K562 (cell line): ENCODE results near the gene HSPH1. TPM values are rescaled to one million over a fixed set of nuclear protein-coding genes. Genes with fewer than 3 reads are reported as not detected.
A peak's percentile ranks its signal among the peaks of the same experiment; 100 is the strongest.

Experiments
- BRCA1 ChIP-seq, 2 experiments: fragments of 450-650 bp in 1 of 2; sonication (generic) in 1 of 2; formaldehyde crosslinking in 1 of 2; IDR thresholded peaks; 2 replicates each; pipeline versions ENCODE4 v1.5.0 to v1.6.1; 2017 to 2020; ENCODE audit warnings: mild to moderate bottlenecking in 1 of 2, missing genetic modification reagents in 1 of 2
- FOXA3 ChIP-seq, 2 experiments: fragments of 450-650 bp in 1 of 2; sonication (generic) in 1 of 2; formaldehyde crosslinking; IDR thresholded peaks in 1 of 2; conservative IDR thresholded peaks in 1 of 2; 2 replicates each; pipeline versions ENCODE4 v1.4.0 to v1.8.0; 2020 to 2022; ENCODE audit warnings: mild to moderate bottlenecking in 2 of 2, missing genetic modification reagents in 1 of 2
- KDM4B ChIP-seq, 2 experiments: fragments of 450-650 bp in 1 of 2; sonication (generic) in 1 of 2; IDR thresholded peaks; 2 replicates each; pipeline ENCODE4 v1.6.1; 2016 to 2017; ENCODE audit warnings: borderline replicate concordance in 2 of 2, antibody characterized with exemption in 1 of 2, low read depth in 1 of 2, mild to moderate bottlenecking in 1 of 2
- MCM5 ChIP-seq: fragments of 450-650 bp; IDR thresholded peaks from 2 replicates; pipeline ENCODE4 v1.6.1; 2016; ENCODE audit warnings: low read depth
- MTF1 ChIP-seq: fragments of 250-450 bp; sonication (Bioruptor Pico); IDR thresholded peaks from 2 replicates; pipeline ENCODE4 v1.9.0; 2021; ENCODE audit warnings: moderate library complexity, mild to moderate bottlenecking, inconsistent platforms, borderline replicate concordance
- NUFIP1 ChIP-seq: fragments of 450-650 bp; IDR thresholded peaks from 2 replicates; pipeline ENCODE4 v1.6.1; 2018; ENCODE audit not compliant: partially characterized antibody
- POLR2A ChIP-seq: fragments of 450-650 bp; conservative IDR thresholded peaks from 2 replicates; pipeline ENCODE4 v1.6.1; 2016
- SP2 ChIP-seq: IDR thresholded peaks from 2 replicates; pipeline ENCODE4 v1.6.1; 2011; ENCODE audit warnings: mild to moderate bottlenecking, low read depth, low read length, moderate library complexity; ENCODE audit not compliant: poor library complexity, severe bottlenecking; ENCODE audit errors: extremely low read depth
- SREBF2 ChIP-seq: sonication (generic); formaldehyde crosslinking; IDR thresholded peaks from 2 replicates; pipeline ENCODE4 v1.4.0; 2020; ENCODE audit warnings: mild to moderate bottlenecking, missing genetic modification reagents
- SRSF7 ChIP-seq: fragments of 200-400 bp; formaldehyde crosslinking; optimal IDR thresholded peaks from 2 replicates; pipeline ENCODE3; 2017; ENCODE audit warnings: mild to moderate bottlenecking, low read depth, low read length
- TAF15 ChIP-seq: fragments of 200-400 bp; formaldehyde crosslinking; IDR thresholded peaks from 2 replicates; pipeline ENCODE4 v1.6.1; 2017; ENCODE audit warnings: mild to moderate bottlenecking, low read depth, low read length, moderate library complexity
- ZNF217 ChIP-seq: sonication (generic); formaldehyde crosslinking; IDR thresholded peaks from 2 replicates; pipeline ENCODE4 v1.8.0; 2022; ENCODE audit warnings: mild to moderate bottlenecking, missing genetic modification reagents
- ZNF232 ChIP-seq: sonication (generic); formaldehyde crosslinking; IDR thresholded peaks from 2 replicates; pipeline ENCODE4 v1.8.0; 2022; ENCODE audit warnings: mild to moderate bottlenecking, missing genetic modification reagents
- ZNF561 ChIP-seq: fragments of 450-650 bp; formaldehyde crosslinking; conservative IDR thresholded peaks from 2 replicates; pipeline ENCODE4 v1.4.0; 2020; ENCODE audit warnings: mild to moderate bottlenecking, moderate library complexity
- ZNF830 ChIP-seq: fragments of 250-450 bp; sonication (Bioruptor Pico); IDR thresholded peaks from 2 replicates; pipeline ENCODE4 v1.5.0; 2021; ENCODE audit warnings: mild to moderate bottlenecking
- polyA plus RNA-seq, 8 experiments: library from polyadenylated mRNA; depleted of rRNA in 4 of 8; stranded (reverse) in 5 of 8; unstranded in 3 of 8; fragments of >200 nt; fragmentation: Nextera tagmentation in 2 of 8; fragmentation: Illumina TruSeq in 1 of 8; extraction: Ambion mirVana in 2 of 8; extraction: Trizol in 1 of 8; gene quantifications; 2 replicates each; pipeline versions ENCODE4 v1.2.1 to v1.2.3, GENCODE V29; 2011 to 2014; ENCODE audit warnings: inconsistent platforms in 1 of 8, missing spikeins in 1 of 8
- total RNA-seq, 7 experiments: library from RNA; depleted of rRNA in 6 of 7; stranded (reverse); fragments of >200 nt in 6 of 7; fragmentation: Illumina TruSeq in 2 of 7; extraction: Trizol in 2 of 7; gene quantifications; 2 replicates each; pipeline versions ENCODE4 v1.2.1 to v1.2.3, GENCODE V29; 2011 to 2021; ENCODE audit warnings: low replicate concordance in 1 of 7
- TF ChIP-seq, protein P1 (sequence below): fragments of 250-450 bp; sonication (Bioruptor Pico); IDR thresholded peaks from 2 replicates; pipeline ENCODE4 v1.4.0; 2020
- TF ChIP-seq, protein P2 (sequence below): sonication (generic); formaldehyde crosslinking; IDR thresholded peaks from 2 replicates; pipeline ENCODE4 v1.9.0; 2022; ENCODE audit warnings: mild to moderate bottlenecking, missing genetic modification reagents
- TF ChIP-seq, protein P3 (sequence below): sonication (generic); IDR thresholded peaks from 2 replicates; pipeline ENCODE4 v1.6.1; 2016
- TF ChIP-seq, protein P4 (sequence below): fragments of 250-450 bp; sonication (Bioruptor Pico); IDR thresholded peaks from 2 replicates; pipeline ENCODE4 v1.8.0; 2022; ENCODE audit warnings: inconsistent platforms

HSPH1 gene
- total and polyA plus RNA-seq, 9 of the 15 experiments (the other 6 are each of a cell fraction or from before 2014, with no cell fraction given): 34.6 to 104 (median 64.7) TPM

DNA sequence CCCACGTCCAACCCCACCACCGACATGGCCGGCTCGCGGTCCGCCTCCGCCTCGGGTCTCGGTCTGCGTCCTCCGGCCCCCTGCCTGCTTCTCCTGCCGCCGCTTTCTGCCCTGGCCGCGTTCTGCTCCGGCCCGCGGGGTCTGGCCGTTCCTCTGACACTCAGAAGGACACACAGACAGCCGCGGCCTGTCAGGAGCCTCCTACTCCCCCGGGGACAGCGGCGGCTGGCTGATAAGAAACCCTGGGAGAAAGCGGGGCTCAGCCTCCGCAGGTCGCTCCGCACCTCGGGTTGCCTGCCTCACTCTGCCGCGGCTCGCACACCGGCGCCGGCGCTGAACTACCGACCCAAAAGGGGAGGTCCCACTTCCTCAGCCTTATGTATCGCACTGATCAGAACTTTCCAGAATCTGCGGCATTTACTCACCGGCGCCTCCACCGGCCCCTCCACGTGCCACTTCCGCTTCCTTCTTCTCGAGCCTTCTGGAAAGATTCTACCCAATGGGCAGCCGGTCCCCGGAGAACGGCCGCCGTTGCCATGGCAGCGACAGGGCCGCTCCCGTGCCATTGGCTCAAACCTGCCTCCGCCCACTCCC is at the start of gene HSPH1 (continued):
- TF ChIP-seq, protein P1, sequence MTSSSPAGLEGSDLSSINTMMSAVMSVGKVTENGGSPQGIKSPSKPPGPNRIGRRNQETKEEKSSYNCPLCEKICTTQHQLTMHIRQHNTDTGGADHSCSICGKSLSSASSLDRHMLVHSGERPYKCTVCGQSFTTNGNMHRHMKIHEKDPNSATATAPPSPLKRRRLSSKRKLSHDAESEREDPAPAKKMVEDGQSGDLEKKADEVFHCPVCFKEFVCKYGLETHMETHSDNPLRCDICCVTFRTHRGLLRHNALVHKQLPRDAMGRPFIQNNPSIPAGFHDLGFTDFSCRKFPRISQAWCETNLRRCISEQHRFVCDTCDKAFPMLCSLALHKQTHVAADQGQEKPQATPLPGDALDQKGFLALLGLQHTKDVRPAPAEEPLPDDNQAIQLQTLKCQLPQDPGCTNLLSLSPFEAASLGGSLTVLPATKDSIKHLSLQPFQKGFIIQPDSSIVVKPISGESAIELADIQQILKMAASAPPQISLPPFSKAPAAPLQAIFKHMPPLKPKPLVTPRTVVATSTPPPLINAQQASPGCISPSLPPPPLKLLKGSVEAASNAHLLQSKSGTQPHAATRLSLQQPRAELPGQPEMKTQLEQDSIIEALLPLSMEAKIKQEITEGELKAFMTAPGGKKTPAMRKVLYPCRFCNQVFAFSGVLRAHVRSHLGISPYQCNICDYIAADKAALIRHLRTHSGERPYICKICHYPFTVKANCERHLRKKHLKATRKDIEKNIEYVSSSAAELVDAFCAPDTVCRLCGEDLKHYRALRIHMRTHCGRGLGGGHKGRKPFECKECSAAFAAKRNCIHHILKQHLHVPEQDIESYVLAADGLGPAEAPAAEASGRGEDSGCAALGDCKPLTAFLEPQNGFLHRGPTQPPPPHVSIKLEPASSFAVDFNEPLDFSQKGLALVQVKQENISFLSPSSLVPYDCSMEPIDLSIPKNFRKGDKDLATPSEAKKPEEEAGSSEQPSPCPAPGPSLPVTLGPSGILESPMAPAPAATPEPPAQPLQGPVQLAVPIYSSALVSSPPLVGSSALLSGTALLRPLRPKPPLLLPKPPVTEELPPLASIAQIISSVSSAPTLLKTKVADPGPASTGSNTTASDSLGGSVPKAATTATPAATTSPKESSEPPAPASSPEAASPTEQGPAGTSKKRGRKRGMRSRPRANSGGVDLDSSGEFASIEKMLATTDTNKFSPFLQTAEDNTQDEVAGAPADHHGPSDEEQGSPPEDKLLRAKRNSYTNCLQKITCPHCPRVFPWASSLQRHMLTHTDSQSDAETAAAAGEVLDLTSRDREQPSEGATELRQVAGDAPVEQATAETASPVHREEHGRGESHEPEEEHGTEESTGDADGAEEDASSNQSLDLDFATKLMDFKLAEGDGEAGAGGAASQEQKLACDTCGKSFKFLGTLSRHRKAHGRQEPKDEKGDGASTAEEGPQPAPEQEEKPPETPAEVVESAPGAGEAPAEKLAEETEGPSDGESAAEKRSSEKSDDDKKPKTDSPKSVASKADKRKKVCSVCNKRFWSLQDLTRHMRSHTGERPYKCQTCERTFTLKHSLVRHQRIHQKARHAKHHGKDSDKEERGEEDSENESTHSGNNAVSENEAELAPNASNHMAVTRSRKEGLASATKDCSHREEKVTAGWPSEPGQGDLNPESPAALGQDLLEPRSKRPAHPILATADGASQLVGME (CRISPR knock-in tag): peak; percentile 91
- TF ChIP-seq MCM5 (no peak), BRCA1 (IDR thresholded peaks at IDR 0.05) (no peak), BRCA1 (CRISPR knock-in tag; IDR thresholded peaks at IDR 0.05) (no peak), ZNF232 (no peak), ZNF830 (no peak), SRSF7 (no peak), SREBF2 (CRISPR knock-in tag) (no peak), POLR2A (peak; percentile 59), NUFIP1 (no peak), ZNF561 (no peak), KDM4B (IDR thresholded peaks at IDR 0.05; ENCODE audit: borderline replicate concordance in 2 of 2, low read depth in 1 of 2) (no peak), SP2 (peak; percentile 21), ZNF217 (no peak), FOXA3 (CRISPR knock-in tag; conservative IDR thresholded peaks at IDR 0.05 in 1 of 2, IDR thresholded peaks at IDR 0.05 in 1 of 2) (no peak), TAF15 (no peak), MTF1 (CRISPR knock-in tag) (no peak)
- TF ChIP-seq, protein P2, sequence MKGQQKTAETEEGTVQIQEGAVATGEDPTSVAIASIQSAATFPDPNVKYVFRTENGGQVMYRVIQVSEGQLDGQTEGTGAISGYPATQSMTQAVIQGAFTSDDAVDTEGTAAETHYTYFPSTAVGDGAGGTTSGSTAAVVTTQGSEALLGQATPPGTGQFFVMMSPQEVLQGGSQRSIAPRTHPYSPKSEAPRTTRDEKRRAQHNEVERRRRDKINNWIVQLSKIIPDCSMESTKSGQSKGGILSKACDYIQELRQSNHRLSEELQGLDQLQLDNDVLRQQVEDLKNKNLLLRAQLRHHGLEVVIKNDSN (CRISPR knock-in tag): peak; percentile 79
- TF ChIP-seq, protein P3, sequence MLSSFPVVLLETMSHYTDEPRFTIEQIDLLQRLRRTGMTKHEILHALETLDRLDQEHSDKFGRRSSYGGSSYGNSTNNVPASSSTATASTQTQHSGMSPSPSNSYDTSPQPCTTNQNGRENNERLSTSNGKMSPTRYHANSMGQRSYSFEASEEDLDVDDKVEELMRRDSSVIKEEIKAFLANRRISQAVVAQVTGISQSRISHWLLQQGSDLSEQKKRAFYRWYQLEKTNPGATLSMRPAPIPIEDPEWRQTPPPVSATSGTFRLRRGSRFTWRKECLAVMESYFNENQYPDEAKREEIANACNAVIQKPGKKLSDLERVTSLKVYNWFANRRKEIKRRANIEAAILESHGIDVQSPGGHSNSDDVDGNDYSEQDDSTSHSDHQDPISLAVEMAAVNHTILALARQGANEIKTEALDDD: no peak
- TF ChIP-seq, protein P4, sequence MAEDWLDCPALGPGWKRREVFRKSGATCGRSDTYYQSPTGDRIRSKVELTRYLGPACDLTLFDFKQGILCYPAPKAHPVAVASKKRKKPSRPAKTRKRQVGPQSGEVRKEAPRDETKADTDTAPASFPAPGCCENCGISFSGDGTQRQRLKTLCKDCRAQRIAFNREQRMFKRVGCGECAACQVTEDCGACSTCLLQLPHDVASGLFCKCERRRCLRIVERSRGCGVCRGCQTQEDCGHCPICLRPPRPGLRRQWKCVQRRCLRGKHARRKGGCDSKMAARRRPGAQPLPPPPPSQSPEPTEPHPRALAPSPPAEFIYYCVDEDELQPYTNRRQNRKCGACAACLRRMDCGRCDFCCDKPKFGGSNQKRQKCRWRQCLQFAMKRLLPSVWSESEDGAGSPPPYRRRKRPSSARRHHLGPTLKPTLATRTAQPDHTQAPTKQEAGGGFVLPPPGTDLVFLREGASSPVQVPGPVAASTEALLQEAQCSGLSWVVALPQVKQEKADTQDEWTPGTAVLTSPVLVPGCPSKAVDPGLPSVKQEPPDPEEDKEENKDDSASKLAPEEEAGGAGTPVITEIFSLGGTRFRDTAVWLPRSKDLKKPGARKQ: no peak
